ENCODE measurements around the gene ZP2. TPM values are rescaled to one million over a fixed set of nuclear protein-coding genes. Genes with fewer than 3 reads are reported as not detected.
"Not testable (repeated sequence)": the region's sequence is repeated elsewhere in the genome, so short reads cannot be mapped to it uniquely, and the experiment has no call there.

Gene ZP2
- total and polyA plus RNA-seq, 11 donors = not detected

DNA sequence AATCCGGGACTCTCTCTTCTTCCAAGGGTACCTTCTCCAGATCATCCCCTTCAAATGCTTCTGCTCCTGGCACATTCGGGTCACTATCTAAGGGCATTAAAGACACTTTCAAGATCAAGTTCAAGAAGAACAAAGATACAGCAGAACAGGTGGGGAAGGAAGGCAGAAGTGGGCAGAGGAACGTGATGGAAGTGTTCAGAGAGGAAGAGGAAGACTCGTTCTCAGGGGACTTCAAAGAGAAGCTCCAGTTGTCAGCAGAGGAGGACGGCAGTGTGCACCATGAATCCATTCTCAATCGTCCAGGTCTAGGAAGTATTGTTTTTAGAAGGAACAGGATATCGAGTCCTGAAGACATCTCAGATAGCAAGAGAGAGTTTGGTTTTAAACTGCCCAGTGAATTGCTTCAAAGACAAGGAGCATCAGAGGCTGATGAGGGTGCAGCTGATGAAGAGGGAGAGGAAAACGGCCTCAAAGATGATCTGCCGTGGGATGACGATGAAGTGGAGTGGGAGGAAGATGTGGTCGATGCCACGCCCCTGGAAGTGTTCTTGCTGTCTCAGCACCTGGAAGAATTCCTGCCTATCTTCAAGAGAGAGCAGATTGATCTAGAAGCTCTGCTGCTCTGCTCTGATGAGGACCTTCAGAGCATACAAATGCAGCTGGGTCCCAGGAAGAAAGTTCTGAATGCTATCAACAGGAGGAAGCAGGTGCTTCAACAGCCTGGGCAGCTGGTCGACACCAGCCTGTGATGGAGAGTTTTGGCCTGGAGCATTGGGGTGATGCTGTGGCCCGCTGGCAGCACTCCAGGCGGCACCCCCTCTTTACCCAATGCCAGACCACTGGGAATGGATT is 38.9 kb upstream of the ZP2 start:
- no peak for ATAC-seq
- no peak overlapping the region for H3K27ac ChIP-seq

DNA sequence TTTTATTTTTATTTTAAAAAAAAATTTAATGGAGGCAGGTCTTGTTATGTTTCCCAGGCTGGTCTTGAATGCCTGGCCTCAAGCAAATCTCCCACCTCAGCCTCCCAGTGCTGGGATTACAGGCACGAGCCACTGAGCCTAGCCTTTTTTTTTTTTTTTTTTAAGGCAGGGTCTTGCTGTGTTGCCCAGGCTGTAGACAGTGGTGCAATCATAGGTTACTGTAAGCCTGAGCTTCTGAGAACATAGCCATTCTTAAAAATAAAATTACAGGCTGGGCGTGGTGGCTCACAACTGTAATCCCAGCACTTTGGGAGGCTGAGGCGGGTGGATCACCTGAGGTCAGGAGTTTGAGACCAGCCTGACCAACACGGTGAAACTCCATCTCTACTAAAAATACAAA is 36.8 kb upstream of the ZP2 start:
- H3K27ac ChIP-seq; DNase-seq; H3K27me3 ChIP-seq; H3K4me3 ChIP-seq; H3K36me3 ChIP-seq; intact Hi-C loops (cut with DNase I); H3K9me3 ChIP-seq; ATAC-seq: not testable (repeated sequence)
- 83 to 91% (median 89%) methylated on average over 4 of the region's 4 CpGs for WGBS, 4 donors
- H3K4me1 ChIP-seq = peaks cover 0 to 13% (median 0%) of the 10 kb centered on the region in 12 donors

More for the DNA sequence above, 38.9 kb upstream of the ZP2 start:
- WGBS, 4 donors = 76 to 84% (median 81%) methylated on average over 14 to 15 of the region's 15 CpGs
- Histone ChIP-seq H3K4me3 (no peak overlapping the region), H3K36me3 (no peaks in the 10 kb centered on the region), H3K4me1 (peaks cover 0 to 7% (median 0%) of the 10 kb centered on the region in 12 donors), H3K9me3 (no peaks in the 10 kb centered on the region), H3K27me3 (peaks cover 0 to 3% (median 0%) of the 10 kb centered on the region in 9 donors)
- DNase-seq = no peak
- no peak for TF ChIP-seq POLR2A (IDR thresholded peaks at IDR 0.05)
- TF ChIP-seq, protein P1, sequence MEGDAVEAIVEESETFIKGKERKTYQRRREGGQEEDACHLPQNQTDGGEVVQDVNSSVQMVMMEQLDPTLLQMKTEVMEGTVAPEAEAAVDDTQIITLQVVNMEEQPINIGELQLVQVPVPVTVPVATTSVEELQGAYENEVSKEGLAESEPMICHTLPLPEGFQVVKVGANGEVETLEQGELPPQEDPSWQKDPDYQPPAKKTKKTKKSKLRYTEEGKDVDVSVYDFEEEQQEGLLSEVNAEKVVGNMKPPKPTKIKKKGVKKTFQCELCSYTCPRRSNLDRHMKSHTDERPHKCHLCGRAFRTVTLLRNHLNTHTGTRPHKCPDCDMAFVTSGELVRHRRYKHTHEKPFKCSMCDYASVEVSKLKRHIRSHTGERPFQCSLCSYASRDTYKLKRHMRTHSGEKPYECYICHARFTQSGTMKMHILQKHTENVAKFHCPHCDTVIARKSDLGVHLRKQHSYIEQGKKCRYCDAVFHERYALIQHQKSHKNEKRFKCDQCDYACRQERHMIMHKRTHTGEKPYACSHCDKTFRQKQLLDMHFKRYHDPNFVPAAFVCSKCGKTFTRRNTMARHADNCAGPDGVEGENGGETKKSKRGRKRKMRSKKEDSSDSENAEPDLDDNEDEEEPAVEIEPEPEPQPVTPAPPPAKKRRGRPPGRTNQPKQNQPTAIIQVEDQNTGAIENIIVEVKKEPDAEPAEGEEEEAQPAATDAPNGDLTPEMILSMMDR (IDR thresholded peaks at IDR 0.05) = no peak
- intact Hi-C loops (cut with DNase I) = no loop called here

DNA sequence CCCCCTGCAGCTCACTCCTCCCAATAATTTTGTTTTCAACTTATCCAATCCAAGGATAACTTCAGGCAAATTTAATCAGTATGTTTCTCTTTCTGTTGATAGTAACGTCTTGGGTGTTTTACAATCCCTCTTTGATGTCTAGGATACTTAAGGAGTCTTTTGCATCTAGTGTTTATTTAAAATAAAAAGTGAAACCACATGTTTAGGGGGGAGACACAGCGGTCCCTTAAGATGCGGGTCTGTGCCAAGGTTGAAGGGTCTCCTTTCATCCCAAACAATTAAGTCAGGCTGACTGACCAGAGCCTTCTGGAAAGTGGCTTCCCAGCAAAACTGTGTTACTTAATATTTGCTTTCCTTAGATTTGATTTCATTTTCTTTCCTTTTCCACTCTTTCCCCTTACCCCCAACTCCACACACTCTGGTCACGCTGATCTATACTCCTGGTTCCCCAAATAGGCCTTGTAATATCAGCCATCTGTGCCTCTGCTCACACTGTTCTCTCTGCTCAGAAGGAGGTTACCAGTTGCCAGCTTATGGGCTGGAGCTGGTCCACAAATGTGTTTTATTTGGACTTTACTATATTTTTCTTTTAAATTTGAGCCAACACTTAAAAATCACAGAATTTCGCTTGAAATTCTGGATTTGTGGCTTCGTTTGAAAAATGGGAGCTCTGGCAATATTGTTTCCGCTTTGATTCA is 33.3 kb upstream of the ZP2 start:
- H3K4me1 ChIP-seq = peaks cover 0 to 13% (median 0%) of the 10 kb centered on the region in 12 donors
- TF ChIP-seq, protein P1 (IDR thresholded peaks at IDR 0.05) = no peak
- TF ChIP-seq POLR2A (IDR thresholded peaks at IDR 0.05) = no peak
- no peak overlapping the region for H3K27ac ChIP-seq
- WGBS, 4 donors = 56 to 83% (median 71%) methylated on average over 7 of the region's 7 CpGs
- ATAC-seq (no peak), DNase-seq (no peak)
- intact Hi-C loops (cut with DNase I) = no loop called here
- H3K4me3 ChIP-seq = no peak overlapping the region
- H3K9me3 ChIP-seq = no peaks in the 10 kb centered on the region
- H3K27me3 ChIP-seq = peaks cover 0 to 3% (median 0%) of the 10 kb centered on the region in 9 donors
- no peaks in the 10 kb centered on the region for H3K36me3 ChIP-seq

DNA sequence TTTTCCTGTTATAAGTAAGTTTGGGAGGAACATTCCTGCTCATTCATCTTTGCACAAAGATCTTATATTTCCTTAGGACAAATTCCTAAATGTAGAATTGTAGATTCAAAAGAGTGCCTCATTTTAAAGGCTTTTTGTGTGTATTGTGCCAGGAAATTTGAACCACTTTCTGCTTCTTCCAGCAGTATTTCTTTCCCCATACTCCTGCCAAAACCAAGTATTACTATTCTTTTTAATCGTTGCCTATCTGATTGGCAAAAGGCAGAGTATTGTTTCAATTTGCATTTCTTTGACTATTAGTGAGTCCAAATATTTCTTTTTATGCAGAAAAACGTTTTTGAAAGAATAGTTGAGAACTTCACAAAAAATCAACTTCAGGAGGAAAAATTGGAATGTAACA is 31.4 kb upstream of the ZP2 start:
- H3K9me3 ChIP-seq = no peaks in the 10 kb centered on the region
- H3K27ac ChIP-seq = no peak overlapping the region
- H3K27me3 ChIP-seq = peaks cover 0 to 2% (median 0%) of the 10 kb centered on the region in 9 donors
- no peak for TF ChIP-seq POLR2A (IDR thresholded peaks at IDR 0.05)
- ATAC-seq (no peak), DNase-seq (no peak)
- peaks cover 0 to 11% (median 0%) of the 10 kb centered on the region in 12 donors for H3K4me1 ChIP-seq
- no peak overlapping the region for H3K4me3 ChIP-seq
- intact Hi-C loops (cut with DNase I) = no loop called here
- 22 to 29% (median 25%) methylated on average over 2 of the region's 2 CpGs for WGBS, 4 donors
- H3K36me3 ChIP-seq = no peaks in the 10 kb centered on the region

DNA sequence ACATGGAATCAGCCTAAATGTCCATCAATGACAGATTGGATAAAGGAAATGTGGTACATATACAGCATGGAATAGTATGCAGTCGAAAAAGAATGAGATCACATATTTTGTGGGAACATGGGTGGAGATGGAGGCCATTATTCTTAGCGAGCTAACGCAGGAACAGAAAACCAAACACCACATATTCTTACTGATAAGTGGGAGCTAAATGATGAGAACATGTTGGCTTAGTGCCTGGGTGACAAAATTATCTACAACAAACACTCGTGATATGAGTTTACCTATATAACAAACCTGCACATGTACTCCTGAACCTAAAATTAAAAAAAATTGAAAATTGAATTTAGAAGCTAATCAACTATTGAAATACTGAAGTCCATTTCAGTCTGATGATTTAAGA is 28.3 kb upstream of the ZP2 start:
- Histone ChIP-seq H3K27ac (no peak overlapping the region), H3K36me3 (no peaks in the 10 kb centered on the region), H3K4me1 (peaks cover 0 to 1% (median 0%) of the 10 kb centered on the region in 12 donors), H3K4me3 (no peak overlapping the region), H3K27me3 (no peaks in the 10 kb centered on the region), H3K9me3 (no peaks in the 10 kb centered on the region)
- no peak for ATAC-seq
- 38 to 50% (median 44%) methylated on average over 4 of the region's 4 CpGs for WGBS, 4 donors
- DNase-seq = no peak
- intact Hi-C loops (cut with DNase I) = loop anchor here in 1 of 10 donors (10.0 kb wide), 1 partner anchor 1395 kb away; no protein-coding TSS in a partner anchor
- TF ChIP-seq POLR2A (IDR thresholded peaks at IDR 0.05) = no peak
- TF ChIP-seq, protein P1 (IDR thresholded peaks at IDR 0.05) = no peak
